Measurements from ENCODE around the gene ROR1. TPM values are rescaled to one million over a fixed set of nuclear protein-coding genes. Genes with fewer than 3 reads are reported as not detected.

Gene ROR1
- total and polyA plus RNA-seq, 2 of the 4 experiments (the other 2 are of a cell fraction), result 4.4 to 10.0 TPM

GRCh38 chr1:63875636-63876035 lies 101.8 kb downstream of the ROR1 start:
- no peak overlapping the region for H3K27ac ChIP-seq (ENCODE audit: insufficient read depth, low read length)
- ChIA-PET POLR2A (ENCODE audit: unreplicated experiment) (no interaction called here), CTCF (interaction anchor here (0.8 to 1.3 kb wide), 2 partner anchors 10 to 96 kb away, joined by 3 to 4 read pairs; no protein-coding TSS in a partner anchor)
- no peak overlapping the region for H3K4me2 ChIP-seq (ENCODE audit: low read depth, low read length)
- TF ChIP-seq BHLHE40 (IDR thresholded peaks at IDR 0.05; ENCODE audit: low read depth, low read length) (no peak), NFE2L2 (IDR thresholded peaks at IDR 0.05; ENCODE audit: low read depth, low read length) (no peak), MAZ (IDR thresholded peaks at IDR 0.05; ENCODE audit: borderline replicate concordance, low read depth, low read length) (no peak), POLR2A (IDR thresholded peaks at IDR 0.05; ENCODE audit: low read depth, low read length) (no peak), MXI1 (IDR thresholded peaks at IDR 0.05; ENCODE audit: borderline replicate concordance, low read depth, low read length) (no peak), CEBPB (IDR thresholded peaks at IDR 0.05; ENCODE audit: low read depth, low read length) (no peak), RAD21 (IDR thresholded peaks at IDR 0.05; ENCODE audit: low read length) (no peak), USF2 (IDR thresholded peaks at IDR 0.05; ENCODE audit: low read depth, low read length) (no peak), MAFK (IDR thresholded peaks at IDR 0.05; ENCODE audit: low read depth, low read length) (no peak)
- TF ChIP-seq, protein P1, sequence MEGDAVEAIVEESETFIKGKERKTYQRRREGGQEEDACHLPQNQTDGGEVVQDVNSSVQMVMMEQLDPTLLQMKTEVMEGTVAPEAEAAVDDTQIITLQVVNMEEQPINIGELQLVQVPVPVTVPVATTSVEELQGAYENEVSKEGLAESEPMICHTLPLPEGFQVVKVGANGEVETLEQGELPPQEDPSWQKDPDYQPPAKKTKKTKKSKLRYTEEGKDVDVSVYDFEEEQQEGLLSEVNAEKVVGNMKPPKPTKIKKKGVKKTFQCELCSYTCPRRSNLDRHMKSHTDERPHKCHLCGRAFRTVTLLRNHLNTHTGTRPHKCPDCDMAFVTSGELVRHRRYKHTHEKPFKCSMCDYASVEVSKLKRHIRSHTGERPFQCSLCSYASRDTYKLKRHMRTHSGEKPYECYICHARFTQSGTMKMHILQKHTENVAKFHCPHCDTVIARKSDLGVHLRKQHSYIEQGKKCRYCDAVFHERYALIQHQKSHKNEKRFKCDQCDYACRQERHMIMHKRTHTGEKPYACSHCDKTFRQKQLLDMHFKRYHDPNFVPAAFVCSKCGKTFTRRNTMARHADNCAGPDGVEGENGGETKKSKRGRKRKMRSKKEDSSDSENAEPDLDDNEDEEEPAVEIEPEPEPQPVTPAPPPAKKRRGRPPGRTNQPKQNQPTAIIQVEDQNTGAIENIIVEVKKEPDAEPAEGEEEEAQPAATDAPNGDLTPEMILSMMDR (conservative IDR thresholded peaks at IDR 0.05; ENCODE audit: low read depth, low read length), result no peak
- TF ChIP-seq, protein P2, sequence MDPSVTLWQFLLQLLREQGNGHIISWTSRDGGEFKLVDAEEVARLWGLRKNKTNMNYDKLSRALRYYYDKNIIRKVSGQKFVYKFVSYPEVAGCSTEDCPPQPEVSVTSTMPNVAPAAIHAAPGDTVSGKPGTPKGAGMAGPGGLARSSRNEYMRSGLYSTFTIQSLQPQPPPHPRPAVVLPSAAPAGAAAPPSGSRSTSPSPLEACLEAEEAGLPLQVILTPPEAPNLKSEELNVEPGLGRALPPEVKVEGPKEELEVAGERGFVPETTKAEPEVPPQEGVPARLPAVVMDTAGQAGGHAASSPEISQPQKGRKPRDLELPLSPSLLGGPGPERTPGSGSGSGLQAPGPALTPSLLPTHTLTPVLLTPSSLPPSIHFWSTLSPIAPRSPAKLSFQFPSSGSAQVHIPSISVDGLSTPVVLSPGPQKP (IDR thresholded peaks at IDR 0.05; ENCODE audit: borderline replicate concordance, low read depth, low read length), result no peak
- H3K27me3 ChIP-seq (ENCODE audit: control insufficient read depth, insufficient read depth, low read length), result no peaks in the 10 kb centered on the region; the same call in 1 of the 2 replicates
- no peak overlapping the region for H2BK120ac ChIP-seq (ENCODE audit: low read depth, low read length)
- no peak overlapping the region for H3K23ac ChIP-seq (ENCODE audit: low read depth, low read length)
- H4K20me1 ChIP-seq (ENCODE audit: insufficient read depth, low read length), result no peaks in the 10 kb centered on the region; the same call in 1 of the 2 replicates
- ATAC-seq (ENCODE audit: low read depth) (no peak), DNase-seq (no peak)
- H2BK20ac ChIP-seq (ENCODE audit: low read depth, low read length), result no peak overlapping the region
- 0 out of 2 replicates have a peak overlapping the region, but pooled peaks have one; percentile 7 for H3K14ac ChIP-seq (replicated peaks; ENCODE audit: low read depth, low read length)
- no peak overlapping the region for H3K4me3 ChIP-seq (ENCODE audit: insufficient read depth, low read depth, low read length)
- intact Hi-C loops (cut with micrococcal nuclease), result no loop called here
- dilution Hi-C loops (cut with HindIII; ENCODE audit: low sequenced_read_pairs, unreplicated experiment), result no loop called here
- H2AFZ ChIP-seq (replicated peaks; ENCODE audit: low read length, poor library complexity), result no peak overlapping the region
- in situ Hi-C loops (cut with MboI; ENCODE audit: low sequenced_read_pairs), result no loop called here
- H3K18ac ChIP-seq (ENCODE audit: low read depth, low read length), result no peak overlapping the region
- H2AK9ac ChIP-seq (replicated peaks; ENCODE audit: low read depth, low read length, poor library complexity), result no peak overlapping the region
- H3K9ac ChIP-seq (ENCODE audit: low read depth, low read length), result no peak overlapping the region
- H3K79me1 ChIP-seq (ENCODE audit: low read depth in 1 of 2, low read length in 2 of 2), result peaks cover 0 to 7% of the 10 kb centered on the region in 2 experiments; a peak in 1 of 4 replicates
- no peak overlapping the region for H3K56ac ChIP-seq (ENCODE audit: extremely low read depth, insufficient read depth, low read length)
- H2BK5ac ChIP-seq (ENCODE audit: low read depth, low read length, poor library complexity, severe bottlenecking), result no peak overlapping the region
- no peaks in the 10 kb centered on the region for H3K36me3 ChIP-seq (ENCODE audit: control insufficient read depth, insufficient read depth, low read length)
- H4K8ac ChIP-seq (ENCODE audit: low read depth in 2 of 2, low read length in 2 of 2), result no peak overlapping the region
- no peak overlapping the region for H3K4ac ChIP-seq (ENCODE audit: low read depth, low read length)
- no peak overlapping the region for H2BK15ac ChIP-seq (ENCODE audit: low read depth, low read length)
- no peak overlapping the region for H4K5ac ChIP-seq (ENCODE audit: low read depth, low read length)
- BruUV-seq (replicated peaks), result no TSS peak
- H2AK5ac ChIP-seq (ENCODE audit: low read depth, low read length), result no peak overlapping the region
- peaks cover 24% of the 10 kb centered on the region for H3K4me1 ChIP-seq (ENCODE audit: control insufficient read depth, insufficient read depth, low read length)
- peaks cover 8% of the 10 kb centered on the region for H3K9me1 ChIP-seq (ENCODE audit: insufficient read depth, low read length)
- H3K9me3 ChIP-seq (ENCODE audit: control insufficient read depth, insufficient read depth, low read length), result no peaks in the 10 kb centered on the region
- no peak overlapping the region for H4K91ac ChIP-seq (ENCODE audit: insufficient read depth, low read depth, low read length)
